GM12878 (cell line): ENCODE measurements around the gene CHIT1. TPM values are rescaled to one million over a fixed set of nuclear protein-coding genes. Genes with fewer than 3 reads are reported as not detected.
A peak's percentile ranks its signal among the peaks of the same experiment; 100 is the strongest.

Experiments used
- ATAC-seq: fragments of 200-7000 bp; cut with Tn5 transposase; 3 replicates; pipeline ENCODE4 v1.9.1; 2020; ENCODE audit warnings: mild to moderate bottlenecking, moderate library complexity
- BruUV-seq: library from RNA; stranded (reverse); fragments of 400-500 nt; replicated peaks from 2 replicates; lab custom pipeline; 2021; lab: Mats Ljungman, UMichigan
- CTCF ChIA-PET: fragments of 300-600 bp; sonication (Branson Sonifier 250); formaldehyde crosslinking; extraction: SDS; loops from one replicate; lab custom pipeline; 2021; ENCODE audit warnings: inconsistent platforms; lab: Yijun Ruan, JAX
- POLR2A ChIA-PET: fragments of 350-600 bp; formaldehyde crosslinking; extraction: SDS; loops from one replicate; lab custom pipeline; 2021; ENCODE audit warnings: inconsistent platforms; lab: Charles Lee
- RAD21 ChIA-PET: fragments of 300-600 bp; sonication (Branson Sonifier 250); formaldehyde crosslinking; loops from one replicate; lab custom pipeline; 2023; ENCODE audit warnings: antibody characterized with exemption; ENCODE audit not compliant: unreplicated experiment; lab: Charles Lee
- SMC1A ChIA-PET: fragments of 300-600 bp; sonication (Branson Sonifier 250); formaldehyde crosslinking; loops from one replicate; lab custom pipeline; 2023; ENCODE audit not compliant: unreplicated experiment, uncharacterized antibody; lab: Charles Lee
- DNase-seq: peaks from one replicate; pipeline ENCODE4 v3.0.0-alpha.2; 2011; ENCODE audit warnings: low read depth, low spot score
- FAIRE-seq: peaks from 3 replicates; lab custom pipeline; 2011; peaks lifted over from hg19 to GRCh38; lab: Jason Lieb, UNC
- H2AFZ ChIP-seq: 2 replicates; pipeline ENCODE4 v1.6.0; 2011; ENCODE audit warnings: low read depth, low read length, control low read depth; ENCODE audit not compliant: control insufficient read depth
- H3K27ac ChIP-seq: 2 replicates; pipeline ENCODE4 v1.5.1; 2011; ENCODE audit warnings: control low read depth; ENCODE audit not compliant: control insufficient read depth, insufficient read depth
- H3K27me3 ChIP-seq, 2 experiments: replicated peaks in 1 of 2; 2 replicates each; pipeline versions ENCODE4 v1.6.0 to v1.6.1; 2011; ENCODE audit warnings: low read length in 1 of 2; ENCODE audit not compliant: control insufficient read depth in 2 of 2, insufficient read depth in 2 of 2
- H3K36me3 ChIP-seq, 2 experiments: 2 replicates each; pipeline ENCODE4 v1.5.1; 2011; ENCODE audit warnings: low read length in 1 of 2; ENCODE audit not compliant: control insufficient read depth in 2 of 2, insufficient read depth in 2 of 2
- H3K4me1 ChIP-seq: 2 replicates; pipeline ENCODE4 v1.6.1; 2011; ENCODE audit warnings: mild to moderate bottlenecking, low read length, moderate library complexity, mixed read lengths; ENCODE audit not compliant: control insufficient read depth, insufficient read depth
- H3K4me2 ChIP-seq: 2 replicates; pipeline ENCODE4 v1.6.0; 2011; ENCODE audit warnings: control low read depth; ENCODE audit not compliant: control insufficient read depth, insufficient read depth
- H3K4me3 ChIP-seq: fragments of 200-600 bp; sonication (generic); 2 replicates; pipeline ENCODE4 v1.5.1; 2016
- H3K79me2 ChIP-seq: 2 replicates; pipeline ENCODE4 v1.6.0; 2011; ENCODE audit warnings: low read length; ENCODE audit not compliant: control insufficient read depth, insufficient read depth
- H3K9ac ChIP-seq: 2 replicates; pipeline ENCODE4 v1.8.0; 2011; ENCODE audit warnings: low read length, control low read depth, mixed read lengths; ENCODE audit not compliant: control insufficient read depth, insufficient read depth
- H3K9me3 ChIP-seq: replicated peaks from 3 replicates; pipeline ENCODE4 v1.5.1; 2011; ENCODE audit warnings: mild to moderate bottlenecking, low read length; ENCODE audit not compliant: control insufficient read depth, insufficient read depth
- H4K20me1 ChIP-seq: 2 replicates; pipeline ENCODE4 v1.6.0; 2011; ENCODE audit not compliant: control insufficient read depth, insufficient read depth
- ATF2 ChIP-seq: IDR thresholded peaks from 2 replicates; pipeline ENCODE4 v1.6.1; 2012; ENCODE audit warnings: low read length, inconsistent platforms
- ATF7 ChIP-seq: fragments of 450-650 bp; IDR thresholded peaks from 2 replicates; pipeline ENCODE4 v1.6.1; 2016; ENCODE audit warnings: low read depth, mild to moderate bottlenecking
- IKZF2 ChIP-seq, 2 experiments: fragments of 450-650 bp; IDR thresholded peaks; 2 replicates each; pipeline ENCODE4 v1.6.1; 2017; ENCODE audit warnings: mild to moderate bottlenecking in 2 of 2, moderate library complexity in 2 of 2
- KAT2A ChIP-seq: conservative IDR thresholded peaks from 2 replicates; pipeline ENCODE4 v1.6.1; 2011; ENCODE audit warnings: low read depth, low read length; ENCODE audit not compliant: control insufficient read depth
- NFIC ChIP-seq: IDR thresholded peaks from 2 replicates; pipeline ENCODE4 v1.6.1; 2012; ENCODE audit warnings: low read depth, mild to moderate bottlenecking, inconsistent platforms, low read length, moderate library complexity
- NR2C1 ChIP-seq: fragments of 450-650 bp; IDR thresholded peaks from 2 replicates; pipeline ENCODE4 v1.6.1; 2017; ENCODE audit warnings: antibody characterized with exemption, mild to moderate bottlenecking, moderate library complexity
- NR2F1 ChIP-seq: fragments of 450-650 bp; conservative IDR thresholded peaks from 2 replicates; pipeline ENCODE4 v1.6.1; 2017; ENCODE audit warnings: mild to moderate bottlenecking
- POU2F2 ChIP-seq: IDR thresholded peaks from 3 replicates; pipeline ENCODE4 v1.6.1; 2011; ENCODE audit warnings: low read depth, mild to moderate bottlenecking, low read length, borderline replicate concordance
- SMARCA5 ChIP-seq: fragments of 450-650 bp; IDR thresholded peaks from 2 replicates; pipeline ENCODE4 v1.6.1; 2017; ENCODE audit warnings: mild to moderate bottlenecking
- SREBF2 ChIP-seq: IDR thresholded peaks from 2 replicates; pipeline ENCODE4 v1.6.1; 2012; ENCODE audit warnings: mild to moderate bottlenecking, low read length
- TCF12 ChIP-seq: IDR thresholded peaks from 2 replicates; pipeline ENCODE4 v1.6.1; 2011; ENCODE audit warnings: low read depth, mild to moderate bottlenecking, low read length
- ZNF217 ChIP-seq: fragments of 450-650 bp; IDR thresholded peaks from 2 replicates; pipeline ENCODE4 v1.6.1; 2017; ENCODE audit warnings: antibody characterized with exemption, mild to moderate bottlenecking
- WGBS: methylation state at CpG from one replicate; pipeline ENCODE4 v1.1.6; 2016; ENCODE audit warnings: low lambda C conversion rate; ENCODE audit not compliant: insufficient replicate concordance, insufficient coverage; ENCODE audit errors: missing lambda C conversion rate; 5-methylcytosine and 5-hydroxymethylcytosine counted together
- in situ Hi-C: fragments of 300-500 bp; cut with MboI; formaldehyde crosslinking; loops from 9 replicates; pipeline ENCODE4 v1.14.3; 2018; ENCODE audit warnings: mixed read lengths
- intact Hi-C: fragments of 100-400 bp; cut with micrococcal nuclease; formaldehyde crosslinking; loops from one replicate; pipeline ENCODE4 v1.14.2; 2022; ENCODE audit not compliant: unreplicated experiment
- polyA plus RNA-seq, 11 experiments: library from polyadenylated mRNA; depleted of rRNA in 4 of 11; unstranded in 6 of 11; stranded (reverse) in 5 of 11; fragments of >200 nt; fragmentation: Nextera tagmentation in 4 of 11; fragmentation: Illumina TruSeq in 1 of 11; extraction: Ambion mirVana in 4 of 11; extraction: Trizol in 1 of 11; gene quantifications; 1 replicate in 1 of 11; 2 replicates in 10 of 11; pipeline versions ENCODE4 v1.2.1 to v1.2.3, GENCODE V29; 2011 to 2016; ENCODE audit warnings: inconsistent platforms in 2 of 11, missing spikeins in 2 of 11, low read depth in 1 of 11
- total RNA-seq, 4 experiments: library from RNA; depleted of rRNA in 3 of 4; stranded (reverse); fragments of >200 nt in 3 of 4; fragmentation: Illumina TruSeq in 1 of 4; extraction: Trizol in 1 of 4; gene quantifications; 2 replicates each; pipeline versions ENCODE4 v1.2.1 to v1.2.3, GENCODE V29; 2013 to 2021
- TF ChIP-seq, protein P1 (sequence below): IDR thresholded peaks from 2 replicates; pipeline ENCODE4 v1.6.1; 2011; ENCODE audit warnings: low read depth, low read length, improper control_type of control experiment, borderline replicate concordance
- TF ChIP-seq, protein P2 (sequence below), 3 experiments: IDR thresholded peaks in 2 of 3; conservative IDR thresholded peaks in 1 of 3; 2 replicates each; pipeline ENCODE4 v1.5.1; 2011; ENCODE audit warnings: low read depth in 3 of 3, low read length in 3 of 3, mild to moderate bottlenecking in 3 of 3, control low read depth in 2 of 3, moderate library complexity in 2 of 3, inconsistent platforms in 1 of 3, mixed read lengths in 1 of 3; ENCODE audit not compliant: control insufficient read depth in 2 of 3, insufficient read depth in 1 of 3; ENCODE audit errors: extremely low read depth in 1 of 3

The CHIT1 gene
- total and polyA plus RNA-seq, 10 of the 15 experiments (the other 5 are each of a cell fraction or from before 2014, with no cell fraction given), result 0.02 to 2.1 (median 0.76) TPM

GRCh38 chr1:203181586-203182386 is 47.7 kb downstream of the CHIT1 start (continued):
- TF ChIP-seq, protein P1, sequence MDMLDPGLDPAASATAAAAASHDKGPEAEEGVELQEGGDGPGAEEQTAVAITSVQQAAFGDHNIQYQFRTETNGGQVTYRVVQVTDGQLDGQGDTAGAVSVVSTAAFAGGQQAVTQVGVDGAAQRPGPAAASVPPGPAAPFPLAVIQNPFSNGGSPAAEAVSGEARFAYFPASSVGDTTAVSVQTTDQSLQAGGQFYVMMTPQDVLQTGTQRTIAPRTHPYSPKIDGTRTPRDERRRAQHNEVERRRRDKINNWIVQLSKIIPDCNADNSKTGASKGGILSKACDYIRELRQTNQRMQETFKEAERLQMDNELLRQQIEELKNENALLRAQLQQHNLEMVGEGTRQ, result no peak
- TF ChIP-seq KAT2A, result no peak

DNA sequence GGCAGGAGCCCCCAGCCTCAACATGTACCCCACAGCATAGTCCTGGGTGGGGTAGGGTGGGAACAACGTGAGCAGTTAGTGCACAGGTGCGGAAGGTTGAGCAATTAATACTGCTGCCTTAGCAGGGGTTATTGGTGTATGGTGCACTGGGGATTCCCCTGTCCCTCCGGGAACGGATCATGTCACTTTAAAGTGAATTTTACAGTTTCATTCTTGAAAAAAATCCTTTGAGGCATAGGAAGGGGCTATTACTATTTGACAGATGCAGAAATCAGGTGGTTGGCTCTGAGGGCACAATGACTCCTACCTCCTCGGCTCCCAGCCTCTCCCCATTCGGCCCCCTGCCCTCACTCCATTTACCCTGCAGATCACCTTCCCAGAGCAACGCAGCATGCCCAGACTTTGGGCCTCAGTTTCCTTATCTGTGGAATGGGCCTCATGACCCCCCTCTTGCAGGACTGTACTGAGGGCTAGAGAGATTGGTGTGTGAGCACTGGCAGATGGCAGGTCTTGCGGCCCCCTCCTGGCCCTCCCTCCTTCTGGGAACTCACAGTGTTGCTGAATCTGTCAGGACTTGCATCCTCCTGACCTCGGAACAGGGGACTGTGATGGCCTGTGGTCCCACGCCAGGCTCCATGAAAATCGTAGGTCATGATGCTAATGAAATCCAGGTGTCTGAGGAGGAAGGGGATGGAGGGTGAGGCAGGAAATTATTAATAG is 48.7 kb downstream of the CHIT1 start:
- FAIRE-seq (no peak), ATAC-seq (peak; percentile 51), DNase-seq (no peak)
- Histone ChIP-seq H4K20me1 (no peaks in the 10 kb centered on the region), H3K4me1 (0 out of 2 replicates have a peak, but pooled peaks cover 2% of the 10 kb centered on the region), H3K27ac (no peak overlapping the region), H3K79me2 (no peaks in the 10 kb centered on the region), H3K4me2 (0 out of 2 replicates have a peak overlapping the region, but pooled peaks have one; percentile 3), H3K9ac (no peak overlapping the region), H3K36me3 (no peaks in the 10 kb centered on the region), H3K9me3 (no peaks in the 10 kb centered on the region), H3K27me3 (no peaks in the 10 kb centered on the region; a peak in 2 of 4 replicates), H2AFZ (no peak overlapping the region), H3K4me3 (no peak overlapping the region)
- CTCF ChIA-PET, result interaction anchor here (3.6 kb wide), 1 partner anchor 8 kb away, joined by 25 read pairs; no protein-coding TSS in a partner anchor
- no TSS peak for BruUV-seq
- in situ Hi-C loops (no loop called here), intact Hi-C loops (no loop called here)
- TF ChIP-seq, protein P2, sequence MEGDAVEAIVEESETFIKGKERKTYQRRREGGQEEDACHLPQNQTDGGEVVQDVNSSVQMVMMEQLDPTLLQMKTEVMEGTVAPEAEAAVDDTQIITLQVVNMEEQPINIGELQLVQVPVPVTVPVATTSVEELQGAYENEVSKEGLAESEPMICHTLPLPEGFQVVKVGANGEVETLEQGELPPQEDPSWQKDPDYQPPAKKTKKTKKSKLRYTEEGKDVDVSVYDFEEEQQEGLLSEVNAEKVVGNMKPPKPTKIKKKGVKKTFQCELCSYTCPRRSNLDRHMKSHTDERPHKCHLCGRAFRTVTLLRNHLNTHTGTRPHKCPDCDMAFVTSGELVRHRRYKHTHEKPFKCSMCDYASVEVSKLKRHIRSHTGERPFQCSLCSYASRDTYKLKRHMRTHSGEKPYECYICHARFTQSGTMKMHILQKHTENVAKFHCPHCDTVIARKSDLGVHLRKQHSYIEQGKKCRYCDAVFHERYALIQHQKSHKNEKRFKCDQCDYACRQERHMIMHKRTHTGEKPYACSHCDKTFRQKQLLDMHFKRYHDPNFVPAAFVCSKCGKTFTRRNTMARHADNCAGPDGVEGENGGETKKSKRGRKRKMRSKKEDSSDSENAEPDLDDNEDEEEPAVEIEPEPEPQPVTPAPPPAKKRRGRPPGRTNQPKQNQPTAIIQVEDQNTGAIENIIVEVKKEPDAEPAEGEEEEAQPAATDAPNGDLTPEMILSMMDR (IDR thresholded peaks at IDR 0.05 in 2 of 3, conservative IDR thresholded peaks at IDR 0.05 in 1 of 3; ENCODE audit: control insufficient read depth in 2 of 3, extremely low read depth in 1 of 3, insufficient read depth in 1 of 3, low read depth in 3 of 3, low read length in 3 of 3), result no peak
- no peak for TF ChIP-seq ZNF217
- TF ChIP-seq NR2C1, result no peak
- no peak for TF ChIP-seq IKZF2 (IDR thresholded peaks at IDR 0.05)
- no peak for TF ChIP-seq SMARCA5
- TF ChIP-seq POU2F2, result no peak
- no peak for TF ChIP-seq NFIC
- no peak for TF ChIP-seq ATF7
- no peak for TF ChIP-seq NR2F1
- no peak for TF ChIP-seq TCF12
- TF ChIP-seq SREBF2, result no peak
- TF ChIP-seq ATF2, result no peak
- 11% methylated on average over 11 of the region's 11 CpGs for WGBS
- SMC1A ChIA-PET, result interaction anchor here (1.1 kb wide), 1 partner anchor 34 kb away, joined by 3 read pairs; no protein-coding TSS in a partner anchor
- RAD21 ChIA-PET, result interaction anchor here (0.6 kb wide), 1 partner anchor 123 kb away, joined by 3 read pairs; no protein-coding TSS in a partner anchor
- POLR2A ChIA-PET, result no interaction called here
